ENCODE measurements around the gene NFKBIL1.
A peak's percentile ranks its signal among the peaks of the same experiment; 100 is the strongest.

- TF ChIP-seq, protein P1, sequence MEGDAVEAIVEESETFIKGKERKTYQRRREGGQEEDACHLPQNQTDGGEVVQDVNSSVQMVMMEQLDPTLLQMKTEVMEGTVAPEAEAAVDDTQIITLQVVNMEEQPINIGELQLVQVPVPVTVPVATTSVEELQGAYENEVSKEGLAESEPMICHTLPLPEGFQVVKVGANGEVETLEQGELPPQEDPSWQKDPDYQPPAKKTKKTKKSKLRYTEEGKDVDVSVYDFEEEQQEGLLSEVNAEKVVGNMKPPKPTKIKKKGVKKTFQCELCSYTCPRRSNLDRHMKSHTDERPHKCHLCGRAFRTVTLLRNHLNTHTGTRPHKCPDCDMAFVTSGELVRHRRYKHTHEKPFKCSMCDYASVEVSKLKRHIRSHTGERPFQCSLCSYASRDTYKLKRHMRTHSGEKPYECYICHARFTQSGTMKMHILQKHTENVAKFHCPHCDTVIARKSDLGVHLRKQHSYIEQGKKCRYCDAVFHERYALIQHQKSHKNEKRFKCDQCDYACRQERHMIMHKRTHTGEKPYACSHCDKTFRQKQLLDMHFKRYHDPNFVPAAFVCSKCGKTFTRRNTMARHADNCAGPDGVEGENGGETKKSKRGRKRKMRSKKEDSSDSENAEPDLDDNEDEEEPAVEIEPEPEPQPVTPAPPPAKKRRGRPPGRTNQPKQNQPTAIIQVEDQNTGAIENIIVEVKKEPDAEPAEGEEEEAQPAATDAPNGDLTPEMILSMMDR (IDR thresholded peaks at IDR 0.05) = peak in 2 of 6 experiments; percentile 25 to 26
- TF ChIP-seq POLR2A (IDR thresholded peaks at IDR 0.05) = no peak
These were observed 49.6 kb downstream of the NFKBIL1 start for GRCh38 chr6:31597006-31597405.

Data from thyroid gland (tissue), 4 donors.